COLO668 (cell line): ENCODE results near the gene GOLT1A.

Source experiments
- DNase-seq: peaks from one replicate; lab custom pipeline; 2025; ENCODE audit not compliant: unreplicated experiment; lab: John Stamatoyannopoulos, UW

Gene GOLT1A

DNA sequence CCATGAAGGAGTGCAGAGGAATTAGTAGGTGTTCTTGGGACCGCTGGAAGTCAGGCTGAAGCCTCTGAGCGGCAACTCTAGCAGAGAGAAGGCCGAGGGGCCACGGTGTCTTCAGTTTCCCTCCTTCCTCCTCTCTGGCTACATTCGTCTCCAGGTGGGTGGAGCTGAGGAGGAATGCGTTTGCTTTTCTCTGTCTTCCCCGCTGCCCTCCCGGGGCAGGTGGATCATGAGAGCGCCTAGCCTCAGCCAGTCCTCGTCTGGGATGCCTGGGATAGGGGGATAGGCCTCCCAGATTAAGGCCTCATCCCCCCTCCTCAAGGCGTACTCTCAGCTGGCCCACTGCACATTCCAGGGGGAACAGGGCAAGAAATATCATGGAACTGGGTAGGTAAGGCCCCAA lies 7.5 kb upstream of the GOLT1A start:
- DNase-seq = no peak

- no peak for DNase-seq
These were observed 6.3 kb upstream of the GOLT1A start for GRCh38 chr1:204219971-204220616.

GRCh38 chr1:204218552-204218951 lies 4.8 kb upstream of the GOLT1A start:
- DNase-seq = no peak

GRCh38 chr1:204217648-204218000 lies 3.8 kb upstream of the GOLT1A start:
- DNase-seq = no peak

- DNase-seq = no peak
These were observed 3.3 kb upstream of the GOLT1A start for GRCh38 chr1:204216880-204217647.

DNA sequence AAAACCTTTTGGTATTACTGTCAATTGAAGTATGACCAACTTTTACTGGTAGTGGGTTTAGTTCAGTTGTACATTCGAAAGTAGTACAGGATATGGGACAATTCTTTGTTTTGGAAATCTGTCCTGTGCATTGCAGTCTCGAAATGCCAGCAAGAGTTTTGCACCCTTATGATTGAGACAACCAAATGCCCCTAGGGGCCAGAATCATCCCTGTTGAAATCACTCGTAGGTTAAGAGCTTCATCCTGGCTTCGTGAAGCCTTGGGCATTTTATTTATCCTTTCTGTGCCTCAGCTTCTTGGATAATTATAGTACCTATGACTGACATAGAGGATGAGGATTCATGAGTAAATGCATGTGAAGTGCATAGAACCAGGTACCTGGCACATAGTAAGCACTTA lies 2.4 kb upstream of the GOLT1A start:
- DNase-seq = no peak

GRCh38 chr1:204212715-204213114 lies 1.1 kb downstream of the GOLT1A start:
- DNase-seq = no peak

- DNase-seq = no peak
These were observed 2.7 kb downstream of the GOLT1A start for GRCh38 chr1:204211046-204211445.

DNA sequence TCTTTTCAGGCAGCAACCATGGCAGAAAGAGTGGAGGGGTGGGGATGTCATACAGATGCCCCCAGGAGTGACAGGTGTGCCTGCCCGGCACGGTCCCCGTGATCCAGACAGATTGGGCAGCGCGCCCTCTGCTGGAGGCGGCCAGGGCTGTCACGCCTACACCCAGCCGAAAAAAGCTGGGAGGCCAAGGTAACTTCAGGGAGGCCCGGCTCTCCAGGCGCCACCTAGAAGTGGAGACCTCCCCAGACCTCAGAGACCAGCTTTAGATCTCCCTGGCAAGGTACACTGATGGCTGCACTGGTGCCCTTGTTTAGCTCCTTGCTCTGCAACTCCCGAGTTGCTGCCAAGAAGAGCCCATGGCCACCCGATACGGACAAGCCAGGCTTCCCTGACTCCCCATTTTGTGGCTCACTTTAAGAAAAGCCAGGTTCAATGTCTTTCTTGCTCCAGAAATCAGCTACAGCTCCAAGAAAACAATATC lies 6.6 kb downstream of the GOLT1A start:
- peak; percentile 74 for DNase-seq

GRCh38 chr1:204206121-204206520 lies 7.7 kb downstream of the GOLT1A start:
- DNase-seq = no peak

GRCh38 chr1:204205486-204205885 lies 8.3 kb downstream of the GOLT1A start:
- DNase-seq = no peak

- no peak for DNase-seq
These were observed 8.8 kb downstream of the GOLT1A start for GRCh38 chr1:204204944-204205343.

DNA sequence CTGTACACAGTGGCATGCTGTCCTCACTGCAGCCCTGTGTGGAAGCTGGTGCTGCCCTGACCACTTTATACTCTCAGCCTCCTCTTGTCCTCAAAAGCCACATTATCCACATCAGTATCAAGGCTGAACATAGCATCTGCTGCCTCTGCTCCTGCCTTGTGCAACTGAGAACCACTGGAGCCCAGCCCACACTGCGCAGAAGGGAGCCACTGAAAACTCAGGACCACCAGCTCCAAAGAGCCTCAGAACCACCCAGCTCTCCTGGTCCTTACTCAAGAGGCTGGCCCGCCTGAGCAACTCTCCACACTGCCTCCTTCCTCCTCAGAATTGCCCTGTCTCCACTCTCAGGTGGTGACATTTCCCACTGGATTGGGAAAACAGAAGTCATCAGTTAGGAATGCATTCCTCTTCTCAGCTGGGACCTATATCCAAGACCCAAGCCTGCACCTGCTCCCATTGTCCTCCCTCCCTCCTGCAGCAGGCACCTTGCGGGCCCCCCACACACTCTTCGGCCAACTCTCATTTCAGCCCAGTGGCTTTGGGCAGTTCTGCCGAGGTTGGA lies 10.5 kb downstream of the GOLT1A start:
- no peak for DNase-seq

DNA sequence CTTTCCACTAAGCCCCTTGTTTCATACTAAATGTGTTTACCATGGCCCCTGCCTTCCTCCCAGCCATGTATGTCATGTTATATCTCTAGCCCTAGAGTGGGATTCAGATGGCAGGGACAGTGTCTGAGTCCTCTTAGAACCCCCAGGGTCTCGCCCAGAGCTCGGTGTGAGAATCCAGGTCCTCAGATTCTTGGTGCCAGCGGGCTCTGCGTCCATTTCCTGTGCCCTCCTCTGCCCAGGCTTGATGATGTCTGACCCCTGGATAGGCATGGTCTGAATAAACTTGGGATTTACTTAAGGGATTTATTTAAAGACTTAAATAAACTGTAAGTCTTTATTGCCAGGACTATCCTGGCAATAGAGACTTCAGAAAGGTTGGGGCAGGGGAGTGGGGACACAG lies 11.3 kb downstream of the GOLT1A start:
- DNase-seq = no peak

DNA sequence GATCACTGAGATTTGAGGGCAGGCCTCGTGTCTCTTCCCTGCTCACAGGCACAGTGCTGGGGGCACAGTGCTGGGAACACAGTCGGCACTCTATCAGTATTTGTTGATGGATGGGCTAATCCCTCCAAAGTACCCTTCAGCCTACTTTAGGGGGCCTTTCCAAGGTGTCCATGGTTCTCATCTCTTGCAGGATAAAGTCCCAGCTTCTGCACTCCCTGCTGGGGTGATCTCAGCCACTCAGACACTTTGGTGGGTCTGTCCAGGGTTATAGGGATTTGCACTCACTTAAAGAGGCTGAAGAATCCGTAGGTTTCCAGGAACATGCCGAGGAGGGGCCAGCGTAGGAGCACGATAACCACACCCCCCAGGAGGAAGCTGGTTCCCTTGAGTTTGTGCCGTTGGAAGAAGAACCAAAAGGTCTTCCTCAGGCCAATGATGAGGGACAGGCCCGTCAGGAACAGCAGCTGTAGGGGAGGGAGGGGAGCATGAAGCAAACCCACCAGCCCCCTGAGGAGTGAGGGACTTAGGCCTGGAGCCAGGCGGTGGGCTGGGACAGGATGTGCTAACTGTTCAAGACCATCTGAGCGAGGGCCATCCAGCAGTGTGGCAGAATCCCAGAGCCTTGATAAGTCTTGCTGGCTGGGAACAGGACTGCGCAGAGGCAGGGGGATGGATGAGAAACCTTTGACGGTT lies 12.3 kb downstream of the GOLT1A start:
- no peak for DNase-seq

- DNase-seq = no peak
These were observed 14.2 kb downstream of the GOLT1A start for GRCh38 chr1:204199579-204199978.

- no peak for DNase-seq
These were observed 15.1 kb downstream of the GOLT1A start for GRCh38 chr1:204198348-204199340.

DNA sequence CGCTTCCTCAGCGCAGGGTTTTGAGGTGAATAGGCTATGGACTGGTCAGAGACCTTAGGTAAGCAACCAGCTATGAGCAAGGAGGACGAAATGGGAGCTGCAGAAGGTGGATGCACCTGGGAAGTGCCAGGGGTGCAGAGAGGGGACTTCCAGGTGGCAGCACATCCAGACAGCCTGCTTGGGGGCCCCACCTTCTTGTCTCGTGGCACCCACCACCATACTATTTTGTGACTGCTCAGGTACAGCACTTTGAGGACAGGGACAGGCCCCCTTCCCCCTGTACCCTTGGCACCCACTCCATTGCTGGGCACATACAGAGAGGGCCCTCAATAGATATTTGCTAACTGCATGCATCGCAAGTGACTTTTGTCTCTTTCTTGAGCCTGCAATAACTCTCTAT lies 16.7 kb downstream of the GOLT1A start:
- no peak for DNase-seq

DNA sequence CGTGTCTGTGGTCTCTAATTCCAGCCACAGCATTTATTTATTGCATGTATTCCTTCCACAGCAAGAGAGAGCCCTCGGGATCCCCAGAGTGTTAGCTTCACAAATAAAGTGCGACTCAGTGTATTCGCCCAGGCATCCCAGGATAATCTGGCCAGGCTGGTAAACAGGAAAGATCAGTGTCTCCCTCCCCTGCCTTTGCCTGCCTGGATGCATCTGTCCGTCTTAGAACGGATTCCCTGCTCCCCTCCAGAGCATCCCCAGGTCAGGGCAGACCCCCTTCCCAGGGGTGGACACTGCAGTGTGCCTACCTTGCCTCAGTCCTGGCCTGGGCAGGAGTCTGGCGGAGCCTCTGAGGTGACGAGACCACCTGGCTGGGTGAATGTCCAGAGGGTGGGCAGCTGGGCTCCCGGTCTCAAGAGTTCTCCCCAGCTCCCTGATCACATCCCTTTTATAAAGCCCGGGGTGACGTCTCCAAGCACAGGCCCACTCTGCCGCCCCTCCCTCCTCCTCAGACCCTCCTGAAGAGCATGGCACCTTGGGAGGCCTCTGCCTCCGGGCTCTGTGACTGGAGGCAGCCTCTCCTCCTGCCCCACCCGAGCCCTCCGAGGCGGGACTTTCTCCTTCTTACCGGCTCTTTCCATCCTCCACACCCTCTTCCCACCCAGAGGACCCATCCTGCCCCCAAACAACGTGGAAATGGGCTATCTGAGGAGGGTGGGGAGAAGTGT lies 17.6 kb downstream of the GOLT1A start, which contains the start of gene KISS1:
Gene KISS1, minus strand, starts transcription at position 424 of the 728 bp plus-strand sequence. CDS start 3,615 bp downstream, outside the sequence.
- DNase-seq = no peak

GRCh38 chr1:204194771-204195170 lies 19.0 kb downstream of the GOLT1A start:
- no peak for DNase-seq
